ENCODE results near the gene TMEM125.

TMEM125 gene

DNA sequence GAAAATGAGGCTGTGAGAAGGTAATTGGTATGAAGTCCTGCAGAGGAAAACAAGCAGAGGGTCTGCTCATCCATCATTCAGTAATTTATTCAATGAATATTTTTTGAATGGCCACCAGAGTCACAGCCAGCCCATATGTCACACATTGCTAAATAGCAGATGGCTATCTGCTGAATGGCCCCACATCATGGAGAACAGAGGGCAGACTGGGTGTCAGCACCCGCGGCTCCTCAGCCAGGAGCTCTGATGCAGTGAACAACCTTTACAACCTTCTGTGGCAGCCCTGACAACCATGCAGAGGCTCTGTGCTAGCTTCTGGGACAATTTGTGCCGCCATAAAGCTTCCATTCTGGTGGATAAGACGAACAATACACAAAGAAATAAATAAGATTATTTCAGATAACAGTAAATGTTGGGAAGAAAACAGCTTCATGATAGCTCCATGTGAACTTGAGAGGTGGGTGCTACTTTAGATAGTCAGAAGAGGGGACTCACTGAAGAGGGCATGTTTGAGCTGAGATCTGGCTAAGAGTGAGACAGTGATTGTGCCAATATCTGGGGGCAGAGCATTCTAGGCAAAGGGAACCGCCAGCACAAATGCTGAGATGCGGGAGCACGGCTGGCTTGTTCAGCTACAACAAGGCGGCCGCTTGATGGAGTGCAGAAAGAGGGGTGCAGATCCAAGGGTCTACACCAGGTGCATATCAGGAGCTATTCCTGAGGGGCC, 18.4 kb downstream of the TMEM125 start:
- H3K4me1 Mint-ChIP-seq: no peaks in the 10 kb centered on the region
- H3K27me3 Mint-ChIP-seq: peaks cover 13% of the 10 kb centered on the region
- H3K36me3 Mint-ChIP-seq: no peaks in the 10 kb centered on the region
- no peak for DNase-seq (ENCODE audit: low spot score in 2 of 2)
- no peak for ATAC-seq (ENCODE audit: low read depth)
- no peak overlapping the region for H3K4me3 Mint-ChIP-seq
- H3K27ac Mint-ChIP-seq: no peak overlapping the region
- H3K9me3 Mint-ChIP-seq: no peaks in the 10 kb centered on the region

DNA sequence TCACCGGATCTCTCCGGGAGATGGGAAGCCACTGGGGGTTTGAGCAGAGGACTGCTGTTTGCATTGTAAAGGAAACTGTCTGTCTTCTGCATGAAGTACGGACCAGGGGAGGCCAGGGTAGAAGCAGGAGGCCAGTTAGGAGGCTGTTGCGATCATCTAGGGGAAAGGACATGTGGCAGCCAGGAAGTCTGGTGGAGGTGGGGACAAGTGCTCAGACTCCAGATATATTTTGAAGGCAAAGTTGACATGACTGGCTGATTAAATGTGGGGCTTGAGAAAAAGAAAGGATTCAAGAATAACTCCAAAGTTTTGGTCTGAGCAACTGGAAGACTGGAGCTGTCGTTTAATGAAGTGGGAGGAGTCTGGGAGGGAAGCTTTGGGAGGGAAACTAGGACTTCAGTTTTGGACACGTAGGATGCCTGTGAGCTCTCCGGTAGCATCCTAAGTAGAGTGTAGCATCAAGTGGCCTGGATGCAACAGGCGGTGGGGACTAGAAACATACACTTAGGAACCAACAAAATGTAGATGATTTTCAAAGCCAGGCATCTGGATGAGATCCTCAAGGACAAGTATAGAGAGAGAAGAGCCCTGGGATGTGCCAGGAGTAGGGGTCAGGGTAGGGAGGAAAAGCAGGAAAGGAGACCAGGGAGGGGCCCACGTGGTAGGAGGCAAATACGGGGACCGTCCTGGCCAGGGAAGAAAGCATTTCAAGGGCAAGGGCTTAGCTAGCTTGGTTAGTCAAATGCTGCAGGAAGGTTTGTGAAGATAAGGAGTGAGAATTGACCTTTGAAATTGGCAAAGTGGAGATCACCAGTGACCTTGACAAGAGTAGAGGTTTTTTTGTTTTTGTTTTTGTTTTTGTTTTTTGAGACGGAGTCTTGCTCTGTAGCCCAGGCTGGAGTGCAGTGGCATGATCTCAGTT, 19.3 kb downstream of the TMEM125 start:
- Mint-ChIP-seq H3K4me1 (no peaks in the 10 kb centered on the region), H3K27ac (no peak overlapping the region), H3K9me3 (no peaks in the 10 kb centered on the region), H3K27me3 (peaks cover 13% of the 10 kb centered on the region), H3K36me3 (no peaks in the 10 kb centered on the region), H3K4me3 (no peak overlapping the region)
- DNase-seq (ENCODE audit: low spot score in 2 of 2): no peak
- no peak for ATAC-seq (ENCODE audit: low read depth)

DNA sequence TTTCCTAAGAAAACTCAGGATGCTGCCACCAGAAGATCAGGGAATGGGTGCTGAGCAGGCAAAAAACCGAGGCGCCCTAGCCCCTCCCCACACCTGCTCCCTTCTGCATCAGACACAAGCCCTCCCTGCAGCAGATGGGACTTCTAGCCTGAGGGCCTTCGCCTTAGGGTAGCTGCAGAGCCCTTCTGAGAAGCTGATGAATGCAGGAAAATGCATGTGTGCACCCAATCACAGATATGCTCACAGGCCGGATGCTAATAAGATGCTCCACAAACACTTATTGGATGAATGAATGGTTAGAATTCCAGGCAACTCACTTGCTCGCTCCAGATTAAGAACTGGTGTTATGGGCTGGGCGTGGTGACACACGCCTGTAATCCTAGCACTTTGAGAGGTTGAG, 22.4 kb downstream of the TMEM125 start:
- Mint-ChIP-seq H3K4me3 (no peak overlapping the region), H3K9me3 (no peaks in the 10 kb centered on the region), H3K27me3 (peaks cover 1% of the 10 kb centered on the region), H3K4me1 (peaks cover 3% of the 10 kb centered on the region), H3K36me3 (no peaks in the 10 kb centered on the region), H3K27ac (no peak overlapping the region)
- DNase-seq (ENCODE audit: low spot score in 2 of 2) (no peak), ATAC-seq (ENCODE audit: low read depth) (no peak)

DNA sequence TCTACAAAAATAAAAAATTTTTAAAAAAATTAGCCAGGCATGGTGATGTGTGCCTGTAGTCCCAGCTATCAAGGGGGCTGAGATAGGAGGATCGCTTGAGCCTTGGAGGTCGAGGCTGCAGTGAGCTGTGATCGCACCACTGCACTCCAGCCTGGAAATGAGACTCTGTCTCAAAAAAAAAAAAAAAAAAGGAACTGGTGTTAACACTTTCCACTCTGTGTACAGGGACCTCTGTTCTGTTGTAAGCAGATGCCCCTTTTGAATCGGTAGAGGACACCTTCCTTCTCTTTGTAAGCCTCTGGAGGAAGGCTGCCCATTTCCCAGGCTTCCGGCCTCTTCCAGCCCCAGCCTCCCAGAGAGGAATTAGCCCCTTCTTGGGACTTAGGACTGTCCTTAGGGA, 22.9 kb downstream of the TMEM125 start:
- Mint-ChIP-seq H3K4me3 (no peak overlapping the region), H3K9me3 (no peaks in the 10 kb centered on the region), H3K27ac (no peak overlapping the region), H3K4me1 (peaks cover 3% of the 10 kb centered on the region), H3K36me3 (no peaks in the 10 kb centered on the region), H3K27me3 (no peaks in the 10 kb centered on the region)
- DNase-seq (ENCODE audit: low spot score in 2 of 2) (no peak), ATAC-seq (ENCODE audit: low read depth) (no peak)

DNA sequence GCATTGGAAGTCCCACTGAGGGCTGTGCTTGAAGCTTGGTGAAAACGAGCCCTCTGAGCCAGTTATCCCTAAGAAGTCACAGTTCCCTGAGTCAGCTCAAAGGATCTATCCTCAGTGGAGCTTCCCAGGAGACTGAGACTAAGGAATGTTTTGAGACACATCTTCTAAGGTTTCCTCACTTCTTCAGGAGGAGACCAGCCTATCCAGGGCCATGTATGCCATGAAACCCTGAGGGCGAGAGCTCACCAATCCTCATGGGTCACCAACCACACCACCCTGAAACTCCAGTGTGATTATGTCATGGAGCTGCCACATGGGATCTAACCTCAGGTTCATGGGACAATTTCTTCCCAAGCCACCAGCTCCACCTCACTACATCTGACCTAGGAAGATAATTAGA, 23.4 kb downstream of the TMEM125 start:
- H3K4me1 Mint-ChIP-seq: peaks cover 3% of the 10 kb centered on the region
- no peak for ATAC-seq (ENCODE audit: low read depth)
- no peaks in the 10 kb centered on the region for H3K9me3 Mint-ChIP-seq
- DNase-seq (ENCODE audit: low spot score in 2 of 2): no peak
- H3K27ac Mint-ChIP-seq: no peak overlapping the region
- no peak overlapping the region for H3K4me3 Mint-ChIP-seq
- peaks cover 2% of the 10 kb centered on the region for H3K27me3 Mint-ChIP-seq
- no peaks in the 10 kb centered on the region for H3K36me3 Mint-ChIP-seq

DNA sequence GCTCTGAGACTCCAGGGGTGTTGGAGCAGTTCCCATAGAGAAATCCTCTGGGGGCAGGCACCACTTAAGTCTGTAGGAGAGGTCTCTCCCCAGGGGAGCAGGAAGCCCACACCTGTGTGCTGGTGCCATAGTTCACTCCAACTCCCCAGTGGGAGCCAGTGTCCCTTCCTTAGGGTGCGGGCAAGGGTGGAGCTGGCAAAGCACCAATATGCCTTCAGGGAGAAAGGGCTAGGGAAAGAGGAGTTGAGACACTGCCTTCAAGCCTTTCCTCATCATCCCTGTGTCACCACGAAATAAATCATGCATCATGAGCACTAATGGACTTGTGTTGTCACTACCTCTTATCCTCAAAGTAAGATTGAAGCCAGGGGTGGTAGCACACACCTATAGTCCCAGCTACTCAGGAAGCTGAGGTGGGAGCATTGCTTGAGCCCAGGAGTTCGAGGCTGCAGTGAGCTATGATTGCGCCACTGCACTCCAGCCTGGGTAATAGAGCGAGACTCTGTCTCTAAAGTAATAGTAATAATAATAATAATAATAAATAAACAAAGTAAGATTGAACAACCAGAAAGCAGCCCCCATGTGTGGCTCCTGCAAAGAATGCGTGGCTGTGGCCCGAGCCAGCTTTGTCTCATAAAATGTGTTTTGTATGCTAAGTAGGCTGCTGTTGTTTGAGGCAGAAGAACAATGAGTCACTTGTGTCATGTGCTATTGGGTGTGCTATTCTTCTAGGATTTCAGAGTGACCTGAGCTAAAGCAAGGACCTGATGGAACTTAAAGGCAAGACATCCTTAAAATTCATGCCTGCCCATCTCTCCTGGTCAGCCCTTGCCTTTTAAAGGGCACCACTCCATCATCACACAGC, 24.3 kb downstream of the TMEM125 start:
- H3K9me3 Mint-ChIP-seq: no peaks in the 10 kb centered on the region
- ATAC-seq (ENCODE audit: low read depth) (no peak), DNase-seq (ENCODE audit: low spot score in 2 of 2) (no peak)
- H3K4me3 Mint-ChIP-seq: no peak overlapping the region
- H3K36me3 Mint-ChIP-seq: no peaks in the 10 kb centered on the region
- H3K27me3 Mint-ChIP-seq: peaks cover 2% of the 10 kb centered on the region
- no peak overlapping the region for H3K27ac Mint-ChIP-seq
- peaks cover 3% of the 10 kb centered on the region for H3K4me1 Mint-ChIP-seq

DNA sequence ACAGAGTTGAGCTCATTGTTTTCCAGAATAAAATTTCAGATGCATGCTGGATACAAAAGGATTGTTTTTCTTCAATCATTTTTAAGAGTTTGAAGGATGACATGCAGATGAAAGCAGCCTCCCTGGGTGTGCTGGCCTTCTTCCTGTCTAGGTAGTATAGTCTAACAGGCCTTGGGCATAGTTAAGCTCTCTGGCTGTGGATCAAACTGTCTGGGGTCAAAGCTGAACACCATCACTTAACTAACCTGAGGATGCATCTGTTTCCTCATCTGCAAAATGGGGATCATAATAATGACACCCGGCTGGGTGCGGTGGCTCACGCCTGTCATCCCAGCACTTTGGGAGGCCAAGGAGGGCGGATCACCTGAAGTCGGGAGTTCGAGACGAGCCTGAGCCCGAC, 25.0 kb downstream of the TMEM125 start:
- ATAC-seq (ENCODE audit: low read depth) (no peak), DNase-seq (ENCODE audit: low spot score in 2 of 2) (no peak)
- Mint-ChIP-seq H3K4me1 (peaks cover 3% of the 10 kb centered on the region), H3K36me3 (no peaks in the 10 kb centered on the region), H3K4me3 (no peak overlapping the region), H3K27ac (no peak overlapping the region), H3K27me3 (peaks cover 2% of the 10 kb centered on the region), H3K9me3 (no peaks in the 10 kb centered on the region)

DNA sequence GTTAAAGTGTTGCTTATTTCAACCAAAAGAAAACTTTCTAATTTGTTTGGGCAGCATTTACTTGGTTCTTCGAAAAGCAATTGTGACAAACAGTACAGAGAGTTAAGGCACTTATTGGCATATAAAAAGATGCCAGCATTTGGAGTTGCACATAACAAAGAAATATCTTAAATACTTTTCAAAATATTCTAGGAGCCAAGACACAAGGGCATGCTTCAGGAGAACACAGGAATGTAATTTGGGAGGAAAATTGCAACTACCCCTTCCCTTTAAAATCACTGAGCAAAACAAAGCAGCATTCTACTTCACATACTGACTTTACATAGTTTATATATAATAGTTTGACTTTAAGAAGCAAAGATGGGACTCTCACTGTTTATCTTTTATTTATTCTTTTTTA, 26.4 kb downstream of the TMEM125 start:
- H3K27ac Mint-ChIP-seq: no peak overlapping the region
- no peak for DNase-seq (ENCODE audit: low spot score in 2 of 2)

DNA sequence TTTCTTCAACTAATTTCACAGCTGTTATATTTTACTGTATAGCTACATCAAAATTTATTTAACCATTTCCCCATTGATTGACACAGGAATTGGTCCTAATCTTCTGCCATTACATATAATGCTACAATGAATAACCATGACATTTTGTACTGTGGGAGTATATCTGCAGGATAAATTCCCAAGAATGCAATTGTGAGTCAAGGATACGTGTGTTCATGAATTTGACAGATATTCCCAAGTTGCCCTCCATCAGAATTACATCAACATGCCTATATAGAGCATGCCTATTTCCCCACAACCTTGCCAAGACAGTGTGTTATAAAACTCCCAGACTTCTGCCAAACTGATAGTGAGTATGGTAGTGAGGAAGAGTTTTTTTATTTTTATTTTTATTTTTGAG, 28.3 kb downstream of the TMEM125 start:
- H3K36me3 Mint-ChIP-seq: no peaks in the 10 kb centered on the region
- DNase-seq (ENCODE audit: low spot score in 2 of 2) (no peak), ATAC-seq (ENCODE audit: low read depth) (no peak)
- peaks cover 11% of the 10 kb centered on the region for H3K27me3 Mint-ChIP-seq
- no peak overlapping the region for H3K4me3 Mint-ChIP-seq
- peaks cover 3% of the 10 kb centered on the region for H3K4me1 Mint-ChIP-seq
- no peaks in the 10 kb centered on the region for H3K9me3 Mint-ChIP-seq
- no peak overlapping the region for H3K27ac Mint-ChIP-seq

More for the DNA sequence above, 26.4 kb downstream of the TMEM125 start:
- Mint-ChIP-seq H3K27me3 (peaks cover 5% of the 10 kb centered on the region), H3K4me1 (peaks cover 3% of the 10 kb centered on the region), H3K4me3 (no peak overlapping the region), H3K36me3 (no peaks in the 10 kb centered on the region), H3K9me3 (no peaks in the 10 kb centered on the region)
- no peak for ATAC-seq (ENCODE audit: low read depth)

DNA sequence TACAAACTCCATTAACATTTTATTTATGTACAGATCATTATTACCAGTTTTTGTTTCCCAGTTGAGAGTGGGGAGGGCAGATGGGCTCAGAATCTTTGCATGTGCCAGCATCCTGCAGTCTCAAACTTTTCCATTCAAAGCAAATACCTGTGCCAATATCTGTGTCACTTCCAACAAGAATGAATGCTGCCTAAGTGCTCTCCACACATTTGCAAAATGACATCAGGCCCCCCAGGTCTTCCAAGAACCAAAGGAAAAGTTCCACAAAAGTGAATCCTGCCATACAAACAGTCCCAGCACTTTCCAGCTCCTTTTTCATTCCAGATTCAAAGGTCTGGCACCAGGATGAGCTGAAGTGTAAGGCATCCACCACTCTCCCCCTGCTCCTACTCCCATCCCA, 29.3 kb downstream of the TMEM125 start:
- Mint-ChIP-seq H3K27ac (no peak overlapping the region), H3K4me3 (no peak overlapping the region), H3K27me3 (peaks cover 11% of the 10 kb centered on the region), H3K9me3 (no peaks in the 10 kb centered on the region), H3K36me3 (no peaks in the 10 kb centered on the region), H3K4me1 (peaks cover 3% of the 10 kb centered on the region)
- DNase-seq (ENCODE audit: low spot score in 2 of 2) (no peak), ATAC-seq (ENCODE audit: low read depth) (no peak)

DNA sequence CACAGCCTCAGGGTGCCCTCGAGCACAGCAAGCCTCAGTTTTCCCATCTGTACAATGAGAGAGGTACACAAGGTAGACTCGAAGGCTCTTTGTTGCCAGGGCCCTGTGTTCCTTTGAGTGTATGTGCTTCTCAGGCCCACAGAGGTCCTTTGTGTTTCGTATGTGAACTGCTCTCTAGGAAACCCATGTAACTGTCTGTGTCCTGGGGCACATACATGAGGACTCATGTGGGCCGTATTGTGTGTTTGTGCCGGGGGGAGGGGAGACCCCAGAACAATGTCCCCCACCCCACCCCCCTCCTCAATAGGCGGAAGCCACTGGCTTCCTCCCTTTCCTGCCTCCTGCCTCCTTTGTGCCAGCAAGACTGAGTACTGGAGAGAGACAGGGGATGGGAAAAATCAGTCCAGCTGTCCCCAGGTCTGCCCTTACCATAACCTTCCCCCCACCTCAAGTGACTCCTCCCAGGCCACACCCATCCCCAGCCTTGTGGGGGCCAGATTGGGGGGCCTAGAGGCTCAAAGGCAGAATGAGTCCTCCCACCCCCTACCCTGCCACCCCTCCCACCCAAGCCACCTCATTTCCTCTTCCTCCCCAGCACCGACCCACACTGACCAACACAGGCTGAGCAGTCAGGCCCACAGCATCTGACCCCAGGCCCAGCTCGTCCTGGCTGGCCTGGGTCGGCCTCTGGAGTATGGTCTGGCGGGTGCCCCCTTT, 30.8 kb downstream of the TMEM125 start, which contains the start of gene TIE1:
Gene TIE1, plus strand, starts transcription at position 605 of the 717 bp plus-strand sequence. Its CDS starts 90 bp downstream, at position 695.
- Mint-ChIP-seq H3K4me1 (peaks cover 3% of the 10 kb centered on the region), H3K9me3 (no peaks in the 10 kb centered on the region)

DNA sequence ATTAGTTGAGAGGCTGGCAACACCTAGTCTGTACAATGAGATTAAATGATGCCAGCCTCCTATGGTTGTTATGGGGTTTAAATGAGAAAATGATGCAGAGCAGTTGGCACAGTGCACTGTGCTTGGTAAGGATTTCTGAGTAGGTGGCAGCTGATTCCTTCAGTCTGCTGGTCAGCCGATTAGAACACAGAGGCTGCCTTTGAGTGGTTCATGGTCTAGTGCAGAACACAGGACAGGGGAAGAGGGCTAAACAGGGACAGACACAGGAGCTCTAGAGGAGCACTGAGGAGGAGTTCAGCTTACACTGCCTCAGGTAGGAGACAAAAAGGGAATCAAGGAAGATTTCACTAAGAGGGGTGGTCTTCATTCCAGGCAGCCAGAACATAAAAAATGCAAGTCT, 32.4 kb downstream of the TMEM125 start:
- Mint-ChIP-seq H3K27ac (no peak overlapping the region), H3K27me3 (peaks cover 22% of the 10 kb centered on the region), H3K4me3 (no peak overlapping the region), H3K9me3 (no peaks in the 10 kb centered on the region), H3K36me3 (no peaks in the 10 kb centered on the region), H3K4me1 (peaks cover 6% of the 10 kb centered on the region)
- no peak for DNase-seq (ENCODE audit: low spot score in 2 of 2)
- ATAC-seq (ENCODE audit: low read depth): no peak

More for the DNA sequence above, 30.8 kb downstream of the TMEM125 start, which contains the start of gene TIE1:
- DNase-seq (ENCODE audit: low spot score in 2 of 2) (no peak), ATAC-seq (ENCODE audit: low read depth) (no peak)
- Mint-ChIP-seq H3K4me3 (no peak within 1 kb of the TSS), H3K27ac (no peak within 1 kb of the TSS), H3K36me3 (no peaks in the 10 kb centered on the region), H3K27me3 (peaks cover 14% of the 10 kb centered on the region)

DNA sequence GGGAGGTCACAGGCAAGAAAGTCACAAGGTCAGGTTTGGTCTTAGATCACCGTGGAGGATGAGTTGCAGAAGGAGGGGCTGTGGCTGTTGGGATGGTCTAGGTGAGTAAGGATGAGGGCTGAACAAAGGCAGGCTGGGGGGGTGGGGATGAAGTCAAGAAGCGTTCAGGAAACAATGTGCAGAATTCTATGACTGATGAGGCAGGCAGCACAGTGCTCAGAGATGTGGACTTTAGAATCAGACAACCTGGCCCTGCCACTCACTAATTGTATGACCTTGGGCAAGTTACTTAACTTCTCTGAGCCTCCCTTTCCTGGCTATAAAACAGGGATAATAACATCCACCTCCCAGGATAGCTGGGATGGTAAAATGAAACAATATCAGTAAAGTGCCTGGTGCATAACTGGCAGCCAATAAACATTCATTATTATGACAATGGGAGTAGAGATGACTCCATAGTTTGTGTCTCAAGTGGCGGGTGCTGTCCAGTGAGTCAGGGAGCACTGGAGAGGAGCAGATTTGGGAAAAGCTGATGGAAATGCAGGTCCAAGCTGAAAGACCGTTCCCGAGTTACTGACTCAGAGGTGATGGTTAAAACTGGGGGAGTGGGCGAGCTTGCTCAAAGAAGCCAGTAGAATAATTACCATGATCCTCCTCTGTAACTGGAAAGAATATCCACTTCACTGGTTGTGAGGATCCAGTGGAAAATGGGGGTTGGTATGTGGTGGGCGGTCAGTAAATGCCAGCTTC, 33.1 kb downstream of the TMEM125 start:
- ATAC-seq (ENCODE audit: low read depth): no peak
- peaks cover 6% of the 10 kb centered on the region for H3K4me1 Mint-ChIP-seq

More for the DNA sequence above, 33.1 kb downstream of the TMEM125 start:
- DNase-seq (ENCODE audit: low spot score in 2 of 2): no peak
- Mint-ChIP-seq H3K27ac (no peak overlapping the region), H3K36me3 (no peaks in the 10 kb centered on the region), H3K4me3 (no peak overlapping the region), H3K27me3 (peaks cover 25% of the 10 kb centered on the region), H3K9me3 (no peaks in the 10 kb centered on the region)
